ENCODE data around the gene RACK1. TPM values are rescaled to one million over a fixed set of nuclear protein-coding genes. Genes with fewer than 3 reads are reported as not detected.
A peak's percentile ranks its signal among the peaks of the same experiment; 100 is the strongest.

The RACK1 gene
- total RNA-seq, 1 donor from 2014 or later, result 1,656 TPM

- H2AFZ ChIP-seq (ENCODE audit: low read depth, low read length), result no peak overlapping the region
These were observed 23.6 kb downstream of the RACK1 start for GRCh38 chr5:181220178-181220515.

GRCh38 chr5:181219262-181220177 is 24.2 kb downstream of the RACK1 start:
- H3K36me3 ChIP-seq (ENCODE audit: insufficient read depth, low read length), result no peaks in the 10 kb centered on the region
- H3K9me3 Mint-ChIP-seq (ENCODE audit: unreplicated experiment), result no peaks in the 10 kb centered on the region
- DNase-seq (ENCODE audit: low read depth), result no peak
- peaks cover 5% of the 10 kb centered on the region for H4K20me1 ChIP-seq (ENCODE audit: insufficient read depth, low read length)
- no peaks in the 10 kb centered on the region for H3K9me3 ChIP-seq (ENCODE audit: insufficient read depth, low read depth, low read length)
- no peaks in the 10 kb centered on the region for H3K36me3 Mint-ChIP-seq (ENCODE audit: low read depth, unreplicated experiment)
- no peak overlapping the region for H3K4me3 Mint-ChIP-seq (ENCODE audit: unreplicated experiment)
- no peak overlapping the region for H2AFZ ChIP-seq (ENCODE audit: low read depth, low read length)
- TF ChIP-seq CTCF (IDR thresholded peaks at IDR 0.05; ENCODE audit: insufficient read depth, low read depth, low read length) (no peak), EZH2 (IDR thresholded peaks at IDR 0.05; ENCODE audit: insufficient read depth, low read length) (no peak)
- FAIRE-seq, result no peak
- peaks cover 9% of the 10 kb centered on the region for H3K79me2 ChIP-seq (ENCODE audit: insufficient read depth, low read length)
- H3K27me3 ChIP-seq (ENCODE audit: insufficient read depth, low read length), result no peaks in the 10 kb centered on the region
- H3K27ac ChIP-seq (ENCODE audit: low read depth, low read length), result no peak overlapping the region
- no peak overlapping the region for H3K4me3 ChIP-seq (ENCODE audit: insufficient read depth, low read depth, low read length)
- peaks cover 23% of the 10 kb centered on the region for H3K4me1 ChIP-seq (ENCODE audit: insufficient read depth, low read length)
- H3K9ac ChIP-seq (ENCODE audit: low read length), result no peak overlapping the region
- no peak overlapping the region for H3K4me2 ChIP-seq (ENCODE audit: low read length)
- no peaks in the 10 kb centered on the region for H3K27me3 Mint-ChIP-seq (ENCODE audit: low read depth, unreplicated experiment)
- H3K4me1 Mint-ChIP-seq (ENCODE audit: low read depth, unreplicated experiment), result peaks cover 8% of the 10 kb centered on the region
- no peak overlapping the region for H3K27ac Mint-ChIP-seq (ENCODE audit: unreplicated experiment)

More at GRCh38 chr5:181220178-181220515, 23.6 kb downstream of the RACK1 start:
- Histone ChIP-seq H3K36me3 (ENCODE audit: insufficient read depth, low read length) (no peaks in the 10 kb centered on the region), H3K27me3 (ENCODE audit: insufficient read depth, low read length) (no peaks in the 10 kb centered on the region), H3K9ac (ENCODE audit: low read length) (no peak overlapping the region), H3K9me3 (ENCODE audit: insufficient read depth, low read depth, low read length) (no peaks in the 10 kb centered on the region), H3K4me3 (ENCODE audit: insufficient read depth, low read depth, low read length) (no peak overlapping the region), H3K4me2 (ENCODE audit: low read length) (no peak overlapping the region), H3K4me1 (ENCODE audit: insufficient read depth, low read length) (peaks cover 26% of the 10 kb centered on the region), H3K79me2 (ENCODE audit: insufficient read depth, low read length) (peaks cover 16% of the 10 kb centered on the region), H4K20me1 (ENCODE audit: insufficient read depth, low read length) (peaks cover 5% of the 10 kb centered on the region), H3K27ac (ENCODE audit: low read depth, low read length) (no peak overlapping the region)
- H3K27me3 Mint-ChIP-seq (ENCODE audit: low read depth, unreplicated experiment), result no peaks in the 10 kb centered on the region
- H3K4me1 Mint-ChIP-seq (ENCODE audit: low read depth, unreplicated experiment), result peaks cover 10% of the 10 kb centered on the region
- DNase-seq (ENCODE audit: low read depth) (no peak), FAIRE-seq (no peak)
- no peaks in the 10 kb centered on the region for H3K36me3 Mint-ChIP-seq (ENCODE audit: low read depth, unreplicated experiment)
- H3K4me3 Mint-ChIP-seq (ENCODE audit: unreplicated experiment), result no peak overlapping the region
- H3K27ac Mint-ChIP-seq (ENCODE audit: unreplicated experiment), result no peak overlapping the region
- no peaks in the 10 kb centered on the region for H3K9me3 Mint-ChIP-seq (ENCODE audit: unreplicated experiment)
- no peak for TF ChIP-seq CTCF (IDR thresholded peaks at IDR 0.05; ENCODE audit: insufficient read depth, low read depth, low read length)
- TF ChIP-seq EZH2 (IDR thresholded peaks at IDR 0.05; ENCODE audit: insufficient read depth, low read length), result no peak

GRCh38 chr5:181218795-181219124 is 24.9 kb downstream of the RACK1 start:
- H3K36me3 Mint-ChIP-seq (ENCODE audit: low read depth, unreplicated experiment), result no peaks in the 10 kb centered on the region
- peak overlapping the region; percentile 85 for H3K4me3 Mint-ChIP-seq (ENCODE audit: unreplicated experiment)
- TF ChIP-seq EZH2 (IDR thresholded peaks at IDR 0.05; ENCODE audit: insufficient read depth, low read length) (no peak), CTCF (IDR thresholded peaks at IDR 0.05; ENCODE audit: insufficient read depth, low read depth, low read length) (no peak)
- no peak overlapping the region for H3K9ac ChIP-seq (ENCODE audit: low read length)
- H3K4me1 Mint-ChIP-seq (ENCODE audit: low read depth, unreplicated experiment), result peaks cover 4% of the 10 kb centered on the region
- H3K27me3 ChIP-seq (ENCODE audit: insufficient read depth, low read length), result no peaks in the 10 kb centered on the region
- no peaks in the 10 kb centered on the region for H3K9me3 ChIP-seq (ENCODE audit: insufficient read depth, low read depth, low read length)
- H3K27ac Mint-ChIP-seq (ENCODE audit: unreplicated experiment), result no peak overlapping the region
- H3K4me2 ChIP-seq (ENCODE audit: low read length), result peak overlapping the region; percentile 83
- H3K4me1 ChIP-seq (ENCODE audit: insufficient read depth, low read length), result peaks cover 17% of the 10 kb centered on the region
- DNase-seq (ENCODE audit: low read depth), result no peak
- H2AFZ ChIP-seq (ENCODE audit: low read depth, low read length), result peak overlapping the region; percentile 75
- peaks cover 5% of the 10 kb centered on the region for H4K20me1 ChIP-seq (ENCODE audit: insufficient read depth, low read length)
- H3K79me2 ChIP-seq (ENCODE audit: insufficient read depth, low read length), result peaks cover 2% of the 10 kb centered on the region
- H3K27me3 Mint-ChIP-seq (ENCODE audit: low read depth, unreplicated experiment), result peaks cover under 1% of the 10 kb centered on the region
- H3K36me3 ChIP-seq (ENCODE audit: insufficient read depth, low read length), result no peaks in the 10 kb centered on the region
- FAIRE-seq, result no peak
- peak overlapping the region; percentile 48 for H3K4me3 ChIP-seq (ENCODE audit: insufficient read depth, low read depth, low read length)
- H3K27ac ChIP-seq (ENCODE audit: low read depth, low read length), result no peak overlapping the region
- H3K9me3 Mint-ChIP-seq (ENCODE audit: unreplicated experiment), result no peaks in the 10 kb centered on the region

All from astrocyte (in vitro differentiated cells and primary cell).